ENCODE results near the gene OR10T2. TPM values are rescaled to one million over a fixed set of nuclear protein-coding genes. Genes with fewer than 3 reads are reported as not detected.

The OR10T2 gene
- total and polyA plus RNA-seq, 10 of the 15 experiments (the other 5 are each of a cell fraction or from before 2014, with no cell fraction given), result not detected

DNA sequence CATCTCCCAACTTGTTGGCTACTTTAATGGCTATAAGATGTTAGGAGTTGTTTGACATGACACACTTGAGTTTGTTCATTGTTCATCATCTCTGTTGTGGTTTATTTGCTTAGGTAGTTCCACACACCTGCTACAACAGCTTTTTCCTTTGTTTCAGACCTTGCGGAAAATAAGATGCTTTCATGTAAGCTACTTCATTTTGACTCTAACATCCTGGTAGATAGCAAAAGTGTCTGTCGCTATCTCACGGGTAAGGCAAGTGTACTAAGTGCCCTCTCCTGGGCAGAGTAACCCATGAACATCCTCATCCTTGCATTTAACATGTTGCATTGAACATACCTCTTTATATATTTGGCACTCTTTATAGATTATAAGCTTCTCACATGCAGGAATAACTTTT lies 1.6 kb upstream of the OR10T2 start (continued):
- TF ChIP-seq, protein P1, sequence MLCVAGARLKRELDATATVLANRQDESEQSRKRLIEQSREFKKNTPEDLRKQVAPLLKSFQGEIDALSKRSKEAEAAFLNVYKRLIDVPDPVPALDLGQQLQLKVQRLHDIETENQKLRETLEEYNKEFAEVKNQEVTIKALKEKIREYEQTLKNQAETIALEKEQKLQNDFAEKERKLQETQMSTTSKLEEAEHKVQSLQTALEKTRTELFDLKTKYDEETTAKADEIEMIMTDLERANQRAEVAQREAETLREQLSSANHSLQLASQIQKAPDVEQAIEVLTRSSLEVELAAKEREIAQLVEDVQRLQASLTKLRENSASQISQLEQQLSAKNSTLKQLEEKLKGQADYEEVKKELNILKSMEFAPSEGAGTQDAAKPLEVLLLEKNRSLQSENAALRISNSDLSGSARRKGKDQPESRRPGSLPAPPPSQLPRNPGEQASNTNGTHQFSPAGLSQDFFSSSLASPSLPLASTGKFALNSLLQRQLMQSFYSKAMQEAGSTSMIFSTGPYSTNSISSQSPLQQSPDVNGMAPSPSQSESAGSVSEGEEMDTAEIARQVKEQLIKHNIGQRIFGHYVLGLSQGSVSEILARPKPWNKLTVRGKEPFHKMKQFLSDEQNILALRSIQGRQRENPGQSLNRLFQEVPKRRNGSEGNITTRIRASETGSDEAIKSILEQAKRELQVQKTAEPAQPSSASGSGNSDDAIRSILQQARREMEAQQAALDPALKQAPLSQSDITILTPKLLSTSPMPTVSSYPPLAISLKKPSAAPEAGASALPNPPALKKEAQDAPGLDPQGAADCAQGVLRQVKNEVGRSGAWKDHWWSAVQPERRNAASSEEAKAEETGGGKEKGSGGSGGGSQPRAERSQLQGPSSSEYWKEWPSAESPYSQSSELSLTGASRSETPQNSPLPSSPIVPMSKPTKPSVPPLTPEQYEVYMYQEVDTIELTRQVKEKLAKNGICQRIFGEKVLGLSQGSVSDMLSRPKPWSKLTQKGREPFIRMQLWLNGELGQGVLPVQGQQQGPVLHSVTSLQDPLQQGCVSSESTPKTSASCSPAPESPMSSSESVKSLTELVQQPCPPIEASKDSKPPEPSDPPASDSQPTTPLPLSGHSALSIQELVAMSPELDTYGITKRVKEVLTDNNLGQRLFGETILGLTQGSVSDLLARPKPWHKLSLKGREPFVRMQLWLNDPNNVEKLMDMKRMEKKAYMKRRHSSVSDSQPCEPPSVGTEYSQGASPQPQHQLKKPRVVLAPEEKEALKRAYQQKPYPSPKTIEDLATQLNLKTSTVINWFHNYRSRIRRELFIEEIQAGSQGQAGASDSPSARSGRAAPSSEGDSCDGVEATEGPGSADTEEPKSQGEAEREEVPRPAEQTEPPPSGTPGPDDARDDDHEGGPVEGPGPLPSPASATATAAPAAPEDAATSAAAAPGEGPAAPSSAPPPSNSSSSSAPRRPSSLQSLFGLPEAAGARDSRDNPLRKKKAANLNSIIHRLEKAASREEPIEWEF (IDR thresholded peaks at IDR 0.05; ENCODE audit: insufficient replicate concordance, low read depth, low read length), result no peak
- TF ChIP-seq ZNF24 (IDR thresholded peaks at IDR 0.05) (no peak), DPF2 (IDR thresholded peaks at IDR 0.05) (no peak), BRCA1 (IDR thresholded peaks at IDR 0.05; ENCODE audit: low read depth, low read length) (no peak), HDAC2 (IDR thresholded peaks at IDR 0.05) (no peak), IKZF1 (conservative IDR thresholded peaks at IDR 0.05) (no peak), MYB (IDR thresholded peaks at IDR 0.05; ENCODE audit: borderline replicate concordance, low read depth, low read length) (no peak)
- TF ChIP-seq, protein P2, sequence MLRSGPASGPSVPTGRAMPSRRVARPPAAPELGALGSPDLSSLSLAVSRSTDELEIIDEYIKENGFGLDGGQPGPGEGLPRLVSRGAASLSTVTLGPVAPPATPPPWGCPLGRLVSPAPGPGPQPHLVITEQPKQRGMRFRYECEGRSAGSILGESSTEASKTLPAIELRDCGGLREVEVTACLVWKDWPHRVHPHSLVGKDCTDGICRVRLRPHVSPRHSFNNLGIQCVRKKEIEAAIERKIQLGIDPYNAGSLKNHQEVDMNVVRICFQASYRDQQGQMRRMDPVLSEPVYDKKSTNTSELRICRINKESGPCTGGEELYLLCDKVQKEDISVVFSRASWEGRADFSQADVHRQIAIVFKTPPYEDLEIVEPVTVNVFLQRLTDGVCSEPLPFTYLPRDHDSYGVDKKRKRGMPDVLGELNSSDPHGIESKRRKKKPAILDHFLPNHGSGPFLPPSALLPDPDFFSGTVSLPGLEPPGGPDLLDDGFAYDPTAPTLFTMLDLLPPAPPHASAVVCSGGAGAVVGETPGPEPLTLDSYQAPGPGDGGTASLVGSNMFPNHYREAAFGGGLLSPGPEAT (IDR thresholded peaks at IDR 0.05; ENCODE audit: low read depth), result no peak
- TF ChIP-seq, protein P3, sequence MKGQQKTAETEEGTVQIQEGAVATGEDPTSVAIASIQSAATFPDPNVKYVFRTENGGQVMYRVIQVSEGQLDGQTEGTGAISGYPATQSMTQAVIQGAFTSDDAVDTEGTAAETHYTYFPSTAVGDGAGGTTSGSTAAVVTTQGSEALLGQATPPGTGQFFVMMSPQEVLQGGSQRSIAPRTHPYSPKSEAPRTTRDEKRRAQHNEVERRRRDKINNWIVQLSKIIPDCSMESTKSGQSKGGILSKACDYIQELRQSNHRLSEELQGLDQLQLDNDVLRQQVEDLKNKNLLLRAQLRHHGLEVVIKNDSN (IDR thresholded peaks at IDR 0.05; ENCODE audit: borderline replicate concordance, extremely low read length, insufficient read depth, low read depth, low read length), result no peak

All from GM12878 (cell line).